ENCODE data around the gene COQ2. TPM values are rescaled to one million over a fixed set of nuclear protein-coding genes. Genes with fewer than 3 reads are reported as not detected.
A peak's percentile ranks its signal among the peaks of the same experiment; 100 is the strongest.

The COQ2 gene
- total RNA-seq, 1 donor from 2014 or later = 8.7 TPM

DNA sequence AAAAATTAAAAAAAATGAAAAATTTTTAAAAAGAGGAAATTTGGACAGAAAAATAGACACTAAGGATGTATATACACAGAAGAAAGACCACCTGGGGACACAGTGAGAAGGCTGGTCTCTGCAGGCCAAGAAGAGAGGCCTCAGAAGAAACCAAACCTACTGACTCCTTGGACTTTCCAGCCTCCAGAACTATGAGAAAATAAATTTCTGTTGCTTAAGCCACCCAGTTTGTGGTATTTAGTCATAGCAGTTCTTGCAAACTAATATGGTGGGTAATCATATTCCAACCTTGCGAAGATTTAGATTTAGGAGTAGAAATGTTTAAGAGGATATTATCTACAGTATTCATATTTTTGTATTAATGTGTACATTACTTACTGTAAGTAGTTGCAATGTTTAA is 56.4 kb downstream of the COQ2 start:
- FAIRE-seq (no peak), DNase-seq (ENCODE audit: low read depth) (no peak)
- no peak overlapping the region for H3K9ac ChIP-seq (ENCODE audit: low read length)
- H3K4me3 ChIP-seq (ENCODE audit: insufficient read depth, low read depth, low read length) = no peak overlapping the region
- no peaks in the 10 kb centered on the region for H3K36me3 ChIP-seq (ENCODE audit: insufficient read depth, low read length)
- no peaks in the 10 kb centered on the region for H3K9me3 ChIP-seq (ENCODE audit: insufficient read depth, low read depth, low read length)
- no peaks in the 10 kb centered on the region for H3K4me1 Mint-ChIP-seq (ENCODE audit: low read depth, unreplicated experiment)
- no peaks in the 10 kb centered on the region for H4K20me1 ChIP-seq (ENCODE audit: insufficient read depth, low read length)
- peaks cover 4% of the 10 kb centered on the region for H3K9me3 Mint-ChIP-seq (ENCODE audit: unreplicated experiment)
- H3K27me3 Mint-ChIP-seq (ENCODE audit: low read depth, unreplicated experiment) = no peaks in the 10 kb centered on the region
- no peaks in the 10 kb centered on the region for H3K36me3 Mint-ChIP-seq (ENCODE audit: low read depth, unreplicated experiment)
- H3K27me3 ChIP-seq (ENCODE audit: insufficient read depth, low read length) = no peaks in the 10 kb centered on the region
- H3K4me3 Mint-ChIP-seq (ENCODE audit: unreplicated experiment) = no peak overlapping the region
- H3K4me2 ChIP-seq (ENCODE audit: low read length) = no peak overlapping the region
- no peak overlapping the region for H3K27ac ChIP-seq (ENCODE audit: low read depth, low read length)
- no peaks in the 10 kb centered on the region for H3K4me1 ChIP-seq (ENCODE audit: insufficient read depth, low read length)
- no peaks in the 10 kb centered on the region for H3K79me2 ChIP-seq (ENCODE audit: insufficient read depth, low read length)
- no peak overlapping the region for H2AFZ ChIP-seq (ENCODE audit: low read depth, low read length)
- no peak overlapping the region for H3K27ac Mint-ChIP-seq (ENCODE audit: unreplicated experiment)
- TF ChIP-seq EZH2 (IDR thresholded peaks at IDR 0.05; ENCODE audit: insufficient read depth, low read length) = no peak
- TF ChIP-seq CTCF (IDR thresholded peaks at IDR 0.05; ENCODE audit: insufficient read depth, low read depth, low read length) = no peak

DNA sequence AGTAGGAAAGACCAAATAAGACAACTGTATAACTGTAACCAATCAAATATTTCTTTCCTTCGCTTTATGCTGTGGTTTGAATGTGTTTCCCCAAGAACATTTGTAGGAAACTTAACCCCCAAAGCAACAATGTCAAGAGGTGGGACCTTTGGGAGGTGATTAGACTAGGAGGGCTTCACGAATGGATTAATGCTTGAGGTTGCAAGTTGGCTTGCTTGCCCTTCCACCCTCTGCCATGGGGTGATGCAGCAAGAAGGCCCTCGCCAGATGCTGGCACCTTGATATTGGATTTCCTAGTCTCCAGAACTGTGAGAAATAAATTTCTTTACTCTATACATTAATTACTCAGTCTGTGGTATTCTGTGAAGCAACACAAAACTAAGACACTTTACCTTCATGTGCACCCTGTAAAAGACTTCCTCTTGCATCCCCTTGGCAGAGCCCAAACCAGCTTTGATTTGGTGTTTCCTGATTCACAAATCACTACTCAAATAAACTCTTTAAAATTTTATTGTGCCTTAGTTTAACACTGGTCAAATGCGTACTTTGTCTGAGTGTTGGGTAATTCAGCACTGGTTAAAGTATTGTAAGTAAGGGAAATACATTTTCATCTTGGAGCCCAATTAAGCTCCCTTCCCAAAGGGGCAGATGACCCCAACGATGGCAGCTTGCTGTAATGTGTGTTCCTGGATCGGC is 59.9 kb downstream of the COQ2 start:
- no peak overlapping the region for H3K4me2 ChIP-seq (ENCODE audit: low read length)
- FAIRE-seq (no peak), DNase-seq (ENCODE audit: low read depth) (no peak)
- TF ChIP-seq CTCF (IDR thresholded peaks at IDR 0.05; ENCODE audit: insufficient read depth, low read depth, low read length) (no peak), EZH2 (IDR thresholded peaks at IDR 0.05; ENCODE audit: insufficient read depth, low read length) (no peak)
- H3K36me3 ChIP-seq (ENCODE audit: insufficient read depth, low read length) = no peaks in the 10 kb centered on the region
- H3K27me3 ChIP-seq (ENCODE audit: insufficient read depth, low read length) = no peaks in the 10 kb centered on the region
- no peak overlapping the region for H3K4me3 ChIP-seq (ENCODE audit: insufficient read depth, low read depth, low read length)
- H3K36me3 Mint-ChIP-seq (ENCODE audit: low read depth, unreplicated experiment) = no peaks in the 10 kb centered on the region
- no peak overlapping the region for H3K27ac ChIP-seq (ENCODE audit: low read depth, low read length)
- peaks cover 2% of the 10 kb centered on the region for H3K4me1 Mint-ChIP-seq (ENCODE audit: low read depth, unreplicated experiment)
- H3K4me1 ChIP-seq (ENCODE audit: insufficient read depth, low read length) = no peaks in the 10 kb centered on the region
- no peaks in the 10 kb centered on the region for H4K20me1 ChIP-seq (ENCODE audit: insufficient read depth, low read length)
- no peak overlapping the region for H2AFZ ChIP-seq (ENCODE audit: low read depth, low read length)
- no peak overlapping the region for H3K9ac ChIP-seq (ENCODE audit: low read length)
- no peaks in the 10 kb centered on the region for H3K27me3 Mint-ChIP-seq (ENCODE audit: low read depth, unreplicated experiment)
- H3K4me3 Mint-ChIP-seq (ENCODE audit: unreplicated experiment) = no peak overlapping the region
- H3K27ac Mint-ChIP-seq (ENCODE audit: unreplicated experiment) = no peak overlapping the region
- H3K9me3 ChIP-seq (ENCODE audit: insufficient read depth, low read depth, low read length) = no peaks in the 10 kb centered on the region
- H3K79me2 ChIP-seq (ENCODE audit: insufficient read depth, low read length) = no peaks in the 10 kb centered on the region
- peaks cover 4% of the 10 kb centered on the region for H3K9me3 Mint-ChIP-seq (ENCODE audit: unreplicated experiment)

DNA sequence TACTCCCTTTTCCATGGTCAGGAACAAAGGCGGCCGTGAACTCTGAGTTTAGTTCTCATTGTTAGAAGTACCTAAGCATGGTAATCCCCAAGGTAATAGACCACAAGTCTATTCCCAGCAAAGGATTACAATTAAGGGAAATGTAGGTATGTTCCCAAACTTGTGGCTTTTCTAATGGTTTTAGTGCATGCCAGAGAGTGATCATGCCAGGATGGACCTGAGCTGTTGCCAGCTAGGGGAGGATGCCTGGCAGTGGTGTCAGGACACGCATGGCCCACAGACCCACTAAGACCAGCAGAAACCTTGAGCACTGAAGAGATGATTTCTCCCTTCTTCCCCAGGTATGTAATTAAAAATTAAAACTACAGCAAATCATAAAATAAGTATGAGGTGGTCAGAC is 60.8 kb downstream of the COQ2 start:
- no peaks in the 10 kb centered on the region for H3K9me3 ChIP-seq (ENCODE audit: insufficient read depth, low read depth, low read length)
- Mint-ChIP-seq H3K4me1 (ENCODE audit: low read depth, unreplicated experiment) (peaks cover 2% of the 10 kb centered on the region), H3K4me3 (ENCODE audit: unreplicated experiment) (no peak overlapping the region), H3K27me3 (ENCODE audit: low read depth, unreplicated experiment) (no peaks in the 10 kb centered on the region), H3K27ac (ENCODE audit: unreplicated experiment) (no peak overlapping the region), H3K36me3 (ENCODE audit: low read depth, unreplicated experiment) (no peaks in the 10 kb centered on the region), H3K9me3 (ENCODE audit: unreplicated experiment) (peaks cover 4% of the 10 kb centered on the region)
- H4K20me1 ChIP-seq (ENCODE audit: insufficient read depth, low read length) = no peaks in the 10 kb centered on the region
- DNase-seq (ENCODE audit: low read depth) = peak; percentile 10
- H2AFZ ChIP-seq (ENCODE audit: low read depth, low read length) = no peak overlapping the region
- H3K4me3 ChIP-seq (ENCODE audit: insufficient read depth, low read depth, low read length) = no peak overlapping the region
- no peaks in the 10 kb centered on the region for H3K27me3 ChIP-seq (ENCODE audit: insufficient read depth, low read length)
- H3K36me3 ChIP-seq (ENCODE audit: insufficient read depth, low read length) = no peaks in the 10 kb centered on the region
- H3K79me2 ChIP-seq (ENCODE audit: insufficient read depth, low read length) = no peaks in the 10 kb centered on the region
- H3K27ac ChIP-seq (ENCODE audit: low read depth, low read length) = no peak overlapping the region
- no peak for FAIRE-seq
- no peak overlapping the region for H3K9ac ChIP-seq (ENCODE audit: low read length)
- no peaks in the 10 kb centered on the region for H3K4me1 ChIP-seq (ENCODE audit: insufficient read depth, low read length)
- H3K4me2 ChIP-seq (ENCODE audit: low read length) = no peak overlapping the region
- TF ChIP-seq EZH2 (IDR thresholded peaks at IDR 0.05; ENCODE audit: insufficient read depth, low read length) (no peak), CTCF (IDR thresholded peaks at IDR 0.05; ENCODE audit: insufficient read depth, low read depth, low read length) (no peak)
